Measurements from ENCODE around the gene IFIT1.
"Not testable (repeated sequence)": the region's sequence is repeated elsewhere in the genome, so short reads cannot be mapped to it uniquely, and the experiment has no call there.

Gene IFIT1

DNA sequence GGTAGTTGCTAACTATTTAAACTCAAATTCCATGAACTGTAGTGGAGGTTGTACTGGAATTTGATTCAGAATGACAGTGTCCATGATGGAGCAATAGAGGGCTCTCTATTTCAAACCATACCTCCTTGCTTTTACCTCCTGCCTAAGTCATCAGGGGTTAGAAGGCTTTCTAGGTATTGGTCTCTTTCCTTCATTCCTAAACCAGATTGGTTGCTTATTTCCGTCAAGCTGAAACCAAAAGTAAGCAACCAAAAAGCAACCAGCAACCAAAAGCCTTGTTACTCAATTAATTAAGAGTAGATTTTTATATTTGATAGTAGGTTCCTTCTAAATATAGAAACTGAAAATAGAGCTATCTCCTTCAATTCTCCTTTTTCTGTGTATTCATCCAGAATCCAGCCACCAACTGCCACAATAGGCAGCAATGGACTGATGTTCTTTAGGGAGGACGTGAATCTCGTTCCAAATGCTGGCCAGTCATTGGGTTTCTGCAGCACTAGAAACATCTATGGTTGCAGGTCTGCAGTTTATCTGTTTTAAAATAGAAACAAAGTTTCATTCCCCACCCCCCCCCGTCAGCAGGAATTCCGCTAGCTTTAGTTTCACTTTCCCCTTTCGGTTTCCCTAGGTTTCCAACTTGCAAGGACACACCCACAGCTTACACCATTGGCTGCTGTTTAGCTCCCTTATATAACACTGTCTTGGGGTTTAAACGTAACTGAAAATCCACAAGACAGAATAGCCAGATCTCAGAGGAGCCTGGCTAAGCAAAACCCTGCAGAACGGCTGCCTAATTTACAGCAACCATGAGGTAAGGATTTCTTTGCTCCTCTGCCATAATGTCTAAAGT is at the start of gene IFIT1:
Gene IFIT1, plus strand, starts transcription at position 717 of the 850 bp plus-strand sequence. Its CDS starts 90 bp downstream, at position 807.
- DNase-seq (ENCODE audit: low read depth): peak; percentile 95

- DNase-seq (ENCODE audit: low read depth): no peak
Measured at GRCh38 chr10:89343089-89343767, 49.2 kb upstream of the IFIT1 start.

- DNase-seq (ENCODE audit: low read depth): no peak
Measured at GRCh38 chr10:89344156-89344555, 48.3 kb upstream of the IFIT1 start.

DNA sequence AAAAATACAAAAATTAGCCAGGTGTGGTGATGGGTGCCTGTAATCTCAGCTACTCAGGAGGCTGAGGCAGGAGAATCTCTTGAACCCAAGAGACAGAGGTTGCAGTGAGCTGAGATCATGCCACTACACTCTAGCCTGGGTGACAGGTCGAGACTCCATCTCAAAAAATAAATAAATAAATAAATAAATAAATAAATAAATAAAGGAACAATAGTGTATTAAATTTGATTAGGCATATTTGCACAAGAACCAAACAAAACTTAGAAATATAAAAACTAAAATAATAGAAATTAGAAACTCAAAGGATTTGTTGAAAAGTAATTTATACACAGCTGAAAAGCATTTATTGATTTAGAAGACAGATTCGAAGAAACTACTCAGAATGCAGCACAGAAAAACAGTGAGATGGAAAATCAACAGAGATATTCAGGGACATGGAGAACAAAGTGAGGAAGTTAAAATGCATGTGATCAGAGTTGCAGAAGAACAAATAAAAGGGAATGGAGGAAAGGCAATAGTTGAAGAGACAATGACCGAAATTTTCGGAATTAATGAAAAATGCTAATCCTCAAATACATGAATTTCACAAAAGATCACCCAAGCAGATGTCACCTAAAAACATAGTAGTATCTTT is 46.9 kb upstream of the IFIT1 start:
- DNase-seq (ENCODE audit: low read depth): no peak

DNA sequence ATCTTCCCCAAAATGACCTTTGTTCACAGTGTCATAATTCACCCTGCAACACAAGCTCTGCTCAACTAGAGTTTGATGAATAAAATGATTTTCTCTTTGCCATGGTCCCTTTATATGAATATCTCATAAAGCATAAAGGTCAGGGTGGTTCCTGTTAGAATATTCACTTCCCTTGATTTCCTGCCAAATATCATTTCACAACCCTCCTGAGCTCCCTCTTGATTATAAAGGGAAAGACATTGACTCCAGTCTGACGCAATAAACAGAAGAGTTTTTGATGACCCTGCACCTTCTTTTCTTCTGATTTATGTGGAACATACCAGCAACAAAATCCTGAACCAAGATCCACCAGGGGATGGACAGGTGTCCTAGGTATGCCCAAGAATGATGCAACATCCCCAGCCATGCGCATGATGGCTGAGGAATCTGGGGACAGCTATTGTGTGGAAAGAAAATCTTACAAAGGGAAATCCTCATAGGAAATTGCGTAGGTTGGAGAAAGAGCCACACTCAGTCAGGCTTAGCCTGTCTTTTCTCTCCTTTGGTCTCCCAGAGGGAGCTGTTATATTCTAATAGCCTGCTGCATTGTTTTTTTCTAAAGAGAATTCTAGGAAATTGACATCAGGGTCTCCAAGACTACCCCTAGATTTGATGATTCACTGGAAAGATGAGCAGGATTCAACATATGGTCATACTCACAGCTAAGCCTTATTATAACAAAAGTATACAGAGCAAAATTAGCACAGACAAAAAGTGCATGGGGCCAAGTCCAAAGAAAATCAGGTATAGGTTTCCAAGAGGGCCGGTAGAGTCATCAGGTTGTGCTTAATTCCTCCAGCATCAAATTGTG is 45.8 kb upstream of the IFIT1 start:
- peak; percentile 54 for DNase-seq (ENCODE audit: low read depth)

DNA sequence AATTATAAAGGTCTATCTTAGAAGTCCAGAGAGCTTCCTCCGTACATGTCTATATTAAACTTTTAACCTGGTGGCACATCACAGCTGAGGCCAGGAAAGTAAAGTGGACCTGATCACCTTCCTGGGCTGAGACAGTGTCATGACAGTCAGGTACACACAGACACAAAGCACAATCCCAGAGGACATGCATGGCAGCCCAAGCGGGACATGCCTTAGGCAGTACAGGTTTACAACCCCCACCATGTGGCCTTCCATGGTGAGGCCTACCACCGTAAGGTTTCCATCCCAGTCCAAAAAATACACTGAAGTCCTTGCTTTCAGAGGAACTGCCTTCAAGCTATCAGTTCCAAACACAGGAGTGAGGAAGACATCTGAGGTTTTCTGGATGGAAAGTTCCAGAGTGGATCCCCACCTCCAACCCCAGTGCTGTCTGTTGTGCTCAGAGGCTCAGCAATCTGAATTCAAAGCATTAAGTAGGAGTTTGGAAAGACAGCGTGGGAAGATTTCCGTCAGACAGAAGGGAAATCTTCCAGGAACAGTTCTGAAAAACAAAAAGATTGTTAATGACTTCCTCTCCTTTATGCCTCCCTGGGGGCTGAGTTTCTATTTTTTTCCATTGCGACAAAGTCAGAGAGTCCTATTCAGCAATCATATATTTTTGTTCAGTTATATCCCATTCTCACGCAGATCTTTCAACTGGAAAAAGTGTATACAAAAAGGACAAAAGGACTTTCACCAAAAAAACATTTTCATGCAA is 44.5 kb upstream of the IFIT1 start:
- peak; percentile 41 for DNase-seq (ENCODE audit: low read depth)

- no peak for DNase-seq (ENCODE audit: low read depth)
Measured at GRCh38 chr10:89348481-89348880, 43.9 kb upstream of the IFIT1 start.

GRCh38 chr10:89348975-89349374 is 43.4 kb upstream of the IFIT1 start:
- no peak for DNase-seq (ENCODE audit: low read depth)

DNA sequence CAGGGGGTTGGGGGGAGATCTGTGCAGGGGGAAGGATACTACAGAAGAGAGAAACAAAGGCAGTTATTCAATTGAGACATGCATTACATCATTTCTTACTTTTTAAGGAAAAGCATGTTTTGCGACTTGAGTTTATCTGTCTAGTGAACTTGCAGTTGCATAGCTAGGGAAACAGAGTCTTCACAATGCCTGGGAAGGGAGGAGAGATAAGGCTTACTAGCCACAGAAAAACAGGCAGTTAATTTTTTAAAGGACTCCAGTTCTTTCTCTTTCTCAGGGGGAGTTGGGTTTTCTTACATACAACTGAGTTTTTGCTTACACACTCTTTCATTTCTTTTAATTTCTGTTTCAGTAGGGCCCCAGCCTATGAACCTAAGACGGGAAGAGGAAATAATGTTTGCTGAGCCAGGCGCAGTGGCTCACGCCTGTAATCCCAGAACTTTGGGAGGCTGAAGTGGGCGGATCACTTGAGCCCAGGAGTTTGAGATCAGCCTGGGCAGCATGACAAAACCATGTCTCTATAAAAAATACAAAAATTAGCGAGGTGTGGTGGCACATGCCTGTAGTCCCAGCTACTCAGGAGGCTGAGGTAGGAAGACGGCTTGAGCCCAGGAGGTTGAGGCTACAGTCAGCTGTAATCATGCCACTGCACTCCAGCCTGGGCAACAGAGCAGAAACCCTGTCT is 41.6 kb upstream of the IFIT1 start:
- not testable (repeated sequence) for DNase-seq (ENCODE audit: low read depth)

GRCh38 chr10:89351412-89351779 is 41.0 kb upstream of the IFIT1 start:
- DNase-seq (ENCODE audit: low read depth): no peak

DNA sequence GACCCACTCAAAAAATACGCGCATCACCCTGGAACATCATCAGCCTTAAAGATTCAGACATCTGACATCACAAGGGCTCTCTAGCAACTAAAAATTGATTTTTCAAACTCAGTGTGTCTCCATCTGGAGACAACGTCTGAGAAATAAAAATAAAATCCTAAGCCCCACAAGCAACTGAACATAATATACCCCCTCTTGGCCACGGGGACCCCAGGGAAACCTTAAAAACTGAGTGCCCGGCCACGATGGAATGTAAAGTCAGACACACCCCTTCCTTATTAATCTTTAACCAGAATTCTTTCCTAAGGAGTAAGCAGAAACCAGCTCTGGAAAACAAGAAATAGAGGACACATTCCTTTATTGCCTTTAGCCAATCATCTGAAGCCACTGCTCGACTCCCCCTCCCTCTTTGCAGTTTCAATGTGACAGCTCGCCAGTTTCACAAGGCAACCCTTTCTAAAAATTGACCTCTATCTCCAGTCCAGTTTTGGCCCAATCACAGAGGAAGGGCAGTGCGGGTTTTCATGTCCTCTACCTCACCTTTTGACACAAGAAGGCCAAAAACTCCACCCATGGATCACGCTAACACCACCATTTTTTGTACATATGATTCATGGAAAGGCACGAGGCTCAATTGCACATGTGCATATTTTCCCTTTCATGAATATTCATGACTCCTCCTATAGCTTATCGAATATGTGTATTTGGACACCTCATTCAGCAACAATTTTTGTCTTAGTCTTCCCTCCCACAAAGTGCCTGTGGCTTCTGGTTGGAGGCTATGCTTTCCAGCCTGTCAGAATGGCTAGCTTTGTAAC is 40.4 kb upstream of the IFIT1 start:
- peak; percentile 96 for DNase-seq (ENCODE audit: low read depth)

GRCh38 chr10:89352802-89353201 is 39.6 kb upstream of the IFIT1 start:
- DNase-seq (ENCODE audit: low read depth): no peak

DNA sequence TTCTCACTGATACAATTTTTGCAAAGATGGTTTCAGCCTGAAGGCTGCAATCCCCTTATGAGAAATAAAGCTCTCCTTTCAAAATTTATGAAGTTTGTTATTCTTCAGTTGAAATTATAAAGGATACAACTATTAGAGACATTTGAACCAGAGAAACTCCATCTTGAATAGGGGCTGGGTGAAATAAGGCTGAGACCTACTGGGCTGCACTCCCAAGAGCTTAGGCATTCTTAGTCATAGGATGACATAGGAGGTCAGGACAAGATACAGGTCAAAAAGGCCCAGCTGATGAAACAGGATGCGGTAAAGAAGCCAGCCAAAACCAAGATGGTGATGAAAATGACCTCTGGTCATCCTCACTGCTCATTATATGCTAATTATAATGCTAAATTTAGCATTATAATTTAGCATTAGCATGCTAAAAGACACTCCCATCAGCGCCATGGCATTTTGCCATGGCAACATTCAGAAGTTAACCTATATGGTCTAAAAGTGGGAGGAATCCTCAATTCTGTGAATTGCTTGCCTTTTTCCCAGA is 37.0 kb upstream of the IFIT1 start:
- peak; percentile 44 for DNase-seq (ENCODE audit: low read depth)

DNA sequence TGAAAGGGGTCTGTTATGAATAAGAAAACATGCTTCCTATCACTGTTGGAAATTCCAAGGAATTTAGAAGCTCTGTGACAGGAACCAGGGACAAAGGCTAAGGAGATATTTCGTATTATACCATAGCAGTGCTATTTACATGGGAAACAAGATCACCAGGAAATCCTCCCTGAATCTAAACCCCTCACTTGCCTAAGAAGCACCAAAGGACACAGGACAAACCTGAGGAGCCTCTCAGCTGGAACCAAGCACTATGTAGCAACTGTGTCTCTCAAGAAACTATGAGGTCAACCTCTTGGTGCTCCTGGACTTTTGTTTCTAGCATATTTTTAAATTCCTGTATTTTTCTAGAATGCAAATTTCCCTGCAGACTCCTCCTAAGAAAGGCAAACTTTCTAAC is 35.3 kb upstream of the IFIT1 start:
- DNase-seq (ENCODE audit: low read depth): no peak

DNA sequence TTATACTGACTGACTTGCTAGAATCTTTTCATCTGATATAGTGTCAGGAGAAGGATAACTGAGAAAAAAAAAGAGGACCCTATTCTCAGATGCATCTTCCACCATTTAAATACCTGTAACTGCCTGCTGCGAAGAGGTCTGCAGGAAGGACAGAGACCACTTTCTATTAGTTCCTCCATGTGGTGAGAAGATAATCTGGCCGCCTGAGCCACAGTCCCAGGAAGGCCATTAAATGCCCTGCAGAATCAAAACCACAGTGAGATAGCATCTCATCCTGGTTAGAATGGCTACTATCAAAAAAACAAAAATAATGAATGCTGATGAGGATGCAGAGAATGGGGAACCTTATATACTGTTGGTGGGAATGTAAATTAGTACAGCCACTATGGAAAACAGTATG is 34.4 kb upstream of the IFIT1 start:
- no peak for DNase-seq (ENCODE audit: low read depth)

- no peak for DNase-seq (ENCODE audit: low read depth)
Measured at GRCh38 chr10:89360157-89360556, 32.3 kb upstream of the IFIT1 start.

DNA sequence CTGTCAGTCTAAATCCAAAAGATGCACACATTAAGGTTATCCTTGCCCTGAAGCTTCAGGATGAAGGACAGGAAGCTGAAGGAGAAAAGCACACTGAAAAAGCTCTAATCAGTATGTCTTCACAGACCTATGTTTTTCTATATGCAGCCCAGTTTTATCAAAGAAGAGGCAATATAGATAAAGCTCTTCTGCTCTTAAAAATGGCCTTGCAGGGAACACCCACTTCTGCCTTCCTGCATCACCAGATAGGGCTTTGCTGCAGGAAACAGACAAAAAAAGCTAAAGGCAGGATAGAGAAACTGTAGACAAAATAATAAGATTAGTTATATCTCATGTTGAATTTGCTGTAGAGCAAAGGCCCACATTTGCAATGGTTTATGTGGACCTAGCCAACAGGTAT is 29.5 kb upstream of the IFIT1 start:
- no peak for DNase-seq (ENCODE audit: low read depth)

GRCh38 chr10:89363729-89364442 is 28.5 kb upstream of the IFIT1 start:
- no peak for DNase-seq (ENCODE audit: low read depth)

DNA sequence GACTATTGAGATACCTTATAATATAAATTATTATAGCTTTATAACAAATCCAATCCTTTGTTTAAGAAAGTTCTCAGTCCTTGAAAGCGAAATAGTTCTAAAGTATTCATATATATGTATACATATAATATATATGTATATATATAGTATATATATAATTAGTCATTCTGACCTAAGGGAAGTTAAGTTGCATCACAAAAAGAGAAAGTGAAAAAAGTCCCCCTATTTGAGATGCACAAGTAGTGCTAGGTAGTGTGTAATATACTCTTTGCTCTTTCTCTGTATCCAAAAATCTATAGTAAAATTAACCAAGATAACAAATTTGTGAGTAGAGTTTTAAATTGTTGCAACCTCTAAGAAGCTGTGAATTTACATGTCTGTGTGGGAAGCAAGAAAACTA is 27.9 kb upstream of the IFIT1 start:
- DNase-seq (ENCODE audit: low read depth): no peak

Data from stromal cell of bone marrow (primary cell).